Loucy (cell line): ENCODE results near the gene GRIK2.
"Not testable (repeated sequence)": the region's sequence is repeated elsewhere in the genome, so short reads cannot be mapped to it uniquely, and the experiment has no call there.

ENCODE experiments used
- H2AFZ ChIP-seq: fragments of 200-600 bp; sonication (generic); 2 replicates; pipeline ENCODE4 v1.6.0; 2016; ENCODE audit warnings: antibody characterized with exemption, mild to moderate bottlenecking, low read length, moderate library complexity
- H3F3A ChIP-seq: fragments of 200-600 bp; 2 replicates; pipeline ENCODE4 v1.6.0; 2016; ENCODE audit warnings: antibody characterized with exemption, low read depth, mild to moderate bottlenecking
- H3K27me3 ChIP-seq: fragments of 200-600 bp; sonication (generic); 2 replicates; pipeline ENCODE4 v1.6.1; 2014; ENCODE audit warnings: low read length, mild to moderate bottlenecking; ENCODE audit not compliant: insufficient read depth, poor library complexity, severe bottlenecking
- H3K36me3 ChIP-seq: fragments of 200-600 bp; sonication (generic); 2 replicates; pipeline ENCODE4 v1.6.1; 2016; ENCODE audit warnings: low read length; ENCODE audit not compliant: insufficient read depth
- H3K4me1 ChIP-seq: fragments of 200-600 bp; sonication (generic); 2 replicates; pipeline ENCODE4 v1.5.1; 2014; ENCODE audit warnings: low read length, mild to moderate bottlenecking; ENCODE audit not compliant: insufficient read depth, poor library complexity, severe bottlenecking
- H3K4me2 ChIP-seq: fragments of 200-600 bp; sonication (generic); 2 replicates; pipeline ENCODE4 v1.6.0; 2014; ENCODE audit warnings: antibody characterized with exemption, low read length, low read depth, mild to moderate bottlenecking; ENCODE audit not compliant: poor library complexity, severe bottlenecking
- H3K4me3 ChIP-seq: fragments of 200-600 bp; sonication (generic); 2 replicates; pipeline ENCODE4 v1.5.1; 2014; ENCODE audit warnings: low read length, mild to moderate bottlenecking, mixed read lengths; ENCODE audit not compliant: poor library complexity, severe bottlenecking
- H3K79me2 ChIP-seq: fragments of 200-600 bp; sonication (generic); 2 replicates; pipeline ENCODE4 v1.6.1; 2014; ENCODE audit warnings: low read length; ENCODE audit not compliant: insufficient read depth
- H3K9ac ChIP-seq: fragments of 200-600 bp; sonication (generic); 2 replicates; pipeline ENCODE4 v1.6.0; 2014; ENCODE audit warnings: mild to moderate bottlenecking, low read depth, low read length, moderate library complexity; ENCODE audit not compliant: poor library complexity, severe bottlenecking
- H3K9me2 ChIP-seq: fragments of 200-600 bp; sonication (generic); replicated peaks from 2 replicates; pipeline ENCODE4 v1.6.1; 2016; ENCODE audit warnings: low read depth, low read length, mixed read lengths
- H3K9me3 ChIP-seq: fragments of 200-600 bp; sonication (generic); 2 replicates; pipeline ENCODE4 v1.6.1; 2014; ENCODE audit warnings: mild to moderate bottlenecking, antibody characterized with exemption, low read length, low read depth; ENCODE audit not compliant: insufficient read depth
- H4K20me1 ChIP-seq: fragments of 200-600 bp; sonication (generic); 2 replicates; pipeline ENCODE4 v1.6.0; 2014; ENCODE audit warnings: antibody characterized with exemption, low read length, mild to moderate bottlenecking; ENCODE audit not compliant: insufficient read depth, poor library complexity, severe bottlenecking
- EZH2phosphoT487 ChIP-seq: fragments of 200-600 bp; IDR thresholded peaks from 2 replicates; pipeline ENCODE4 v1.6.1; 2018; ENCODE audit warnings: antibody characterized with exemption, mild to moderate bottlenecking, moderate library complexity, borderline replicate concordance
- TF ChIP-seq, protein P1 (sequence below): fragments of 200-600 bp; sonication (generic); conservative IDR thresholded peaks from 2 replicates; pipeline ENCODE4 v1.5.1; 2014; ENCODE audit warnings: mild to moderate bottlenecking, antibody characterized with exemption, low read length

The GRIK2 gene

DNA sequence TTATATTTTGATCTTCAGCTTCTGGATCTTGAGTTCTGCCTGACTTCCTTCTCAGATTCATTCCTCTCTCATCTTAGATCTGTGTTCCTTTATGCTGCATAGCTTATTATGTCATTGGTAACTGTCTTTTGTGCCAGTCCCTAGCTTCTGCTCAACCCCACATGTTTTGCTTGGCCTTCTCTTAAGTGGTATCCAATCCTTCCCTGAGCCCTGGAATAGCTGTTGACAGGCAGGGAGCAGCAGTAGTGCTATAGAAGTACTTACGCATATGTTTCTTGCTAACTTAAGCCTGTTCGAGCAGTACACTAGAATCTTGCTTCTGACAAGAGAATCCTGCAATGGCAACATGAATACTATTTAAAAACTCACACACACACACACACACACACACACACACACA, 13.6 kb upstream of the GRIK2 start:
- Histone ChIP-seq H3K9ac (no peak overlapping the region), H4K20me1 (no peaks in the 10 kb centered on the region), H3K79me2 (no peaks in the 10 kb centered on the region), H3K9me2 (no peaks in the 10 kb centered on the region), H2AFZ (no peak overlapping the region), H3K4me3 (no peak overlapping the region), H3F3A (no peaks in the 10 kb centered on the region), H3K36me3 (no peaks in the 10 kb centered on the region), H3K4me2 (no peak overlapping the region), H3K4me1 (no peaks in the 10 kb centered on the region), H3K9me3 (no peaks in the 10 kb centered on the region), H3K27me3 (no peaks in the 10 kb centered on the region)
- TF ChIP-seq EZH2phosphoT487, result no peak
- TF ChIP-seq, protein P1, sequence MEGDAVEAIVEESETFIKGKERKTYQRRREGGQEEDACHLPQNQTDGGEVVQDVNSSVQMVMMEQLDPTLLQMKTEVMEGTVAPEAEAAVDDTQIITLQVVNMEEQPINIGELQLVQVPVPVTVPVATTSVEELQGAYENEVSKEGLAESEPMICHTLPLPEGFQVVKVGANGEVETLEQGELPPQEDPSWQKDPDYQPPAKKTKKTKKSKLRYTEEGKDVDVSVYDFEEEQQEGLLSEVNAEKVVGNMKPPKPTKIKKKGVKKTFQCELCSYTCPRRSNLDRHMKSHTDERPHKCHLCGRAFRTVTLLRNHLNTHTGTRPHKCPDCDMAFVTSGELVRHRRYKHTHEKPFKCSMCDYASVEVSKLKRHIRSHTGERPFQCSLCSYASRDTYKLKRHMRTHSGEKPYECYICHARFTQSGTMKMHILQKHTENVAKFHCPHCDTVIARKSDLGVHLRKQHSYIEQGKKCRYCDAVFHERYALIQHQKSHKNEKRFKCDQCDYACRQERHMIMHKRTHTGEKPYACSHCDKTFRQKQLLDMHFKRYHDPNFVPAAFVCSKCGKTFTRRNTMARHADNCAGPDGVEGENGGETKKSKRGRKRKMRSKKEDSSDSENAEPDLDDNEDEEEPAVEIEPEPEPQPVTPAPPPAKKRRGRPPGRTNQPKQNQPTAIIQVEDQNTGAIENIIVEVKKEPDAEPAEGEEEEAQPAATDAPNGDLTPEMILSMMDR, result no peak

DNA sequence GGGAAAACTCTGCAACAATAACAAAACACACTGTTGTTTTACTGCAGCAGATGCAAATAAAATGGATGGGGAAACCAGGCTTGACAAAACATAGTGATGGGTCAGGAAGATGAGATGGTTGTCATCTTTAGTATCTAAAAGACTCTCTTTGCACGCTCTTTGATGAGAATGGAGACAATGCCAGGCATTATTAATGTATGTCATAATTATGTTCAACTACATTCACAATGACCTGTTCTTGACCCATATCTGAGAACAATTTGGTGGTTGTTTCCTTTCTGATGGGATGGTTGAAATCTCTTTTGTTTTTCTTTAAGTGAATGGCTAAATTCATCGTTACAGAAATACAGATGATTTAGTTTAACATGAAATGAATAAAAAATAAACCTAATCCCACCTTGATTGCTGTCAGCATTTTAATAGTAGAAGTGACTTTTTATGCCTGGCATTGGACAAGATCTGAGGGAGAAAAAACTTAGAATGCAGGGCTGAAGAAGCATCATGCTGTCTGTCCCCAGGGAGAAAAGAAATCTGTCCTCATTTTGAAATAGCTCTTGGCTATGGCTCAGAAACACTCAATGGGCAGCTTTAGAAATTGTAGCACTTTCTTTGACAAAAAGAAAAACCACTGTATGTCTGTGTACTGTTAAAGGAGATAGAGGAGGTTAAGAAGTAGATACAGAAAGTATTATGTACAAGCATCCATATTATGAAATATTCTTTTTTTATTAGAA, 12.4 kb upstream of the GRIK2 start:
- Histone ChIP-seq H2AFZ (no peak overlapping the region), H3F3A (no peaks in the 10 kb centered on the region), H3K9ac (no peak overlapping the region), H3K4me3 (no peak overlapping the region), H3K9me3 (no peaks in the 10 kb centered on the region), H3K36me3 (no peaks in the 10 kb centered on the region), H3K9me2 (no peaks in the 10 kb centered on the region), H3K4me1 (no peaks in the 10 kb centered on the region), H3K79me2 (no peaks in the 10 kb centered on the region), H4K20me1 (no peaks in the 10 kb centered on the region), H3K27me3 (no peaks in the 10 kb centered on the region), H3K4me2 (no peak overlapping the region)
- TF ChIP-seq, protein P1, result no peak
- no peak for TF ChIP-seq EZH2phosphoT487

DNA sequence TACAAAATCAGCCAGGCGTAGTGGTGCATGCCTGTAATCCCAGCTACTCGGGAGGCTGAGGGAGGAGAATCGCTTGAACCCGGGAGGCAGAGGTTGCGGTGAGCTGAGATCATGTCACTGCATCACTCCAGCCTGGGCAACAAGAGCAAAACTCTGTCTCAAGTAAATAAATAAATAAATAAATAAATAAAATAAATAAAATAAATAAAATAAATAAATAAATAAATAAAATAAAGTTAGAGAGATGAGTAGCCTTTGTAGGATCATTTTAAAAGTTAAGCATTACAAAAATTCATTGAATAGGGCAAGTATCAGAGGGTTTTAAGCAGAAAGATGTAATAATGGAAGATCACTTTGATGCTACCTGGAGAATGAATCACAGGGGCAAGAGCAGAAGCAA, 9.8 kb upstream of the GRIK2 start:
- H4K20me1 ChIP-seq, H3K4me2 ChIP-seq, H3K36me3 ChIP-seq, H3K79me2 ChIP-seq, H2AFZ ChIP-seq, H3F3A ChIP-seq, H3K4me1 ChIP-seq, H3K9me3 ChIP-seq, H3K9me2 ChIP-seq, H3K9ac ChIP-seq, H3K4me3 ChIP-seq, H3K27me3 ChIP-seq: not testable (repeated sequence)

DNA sequence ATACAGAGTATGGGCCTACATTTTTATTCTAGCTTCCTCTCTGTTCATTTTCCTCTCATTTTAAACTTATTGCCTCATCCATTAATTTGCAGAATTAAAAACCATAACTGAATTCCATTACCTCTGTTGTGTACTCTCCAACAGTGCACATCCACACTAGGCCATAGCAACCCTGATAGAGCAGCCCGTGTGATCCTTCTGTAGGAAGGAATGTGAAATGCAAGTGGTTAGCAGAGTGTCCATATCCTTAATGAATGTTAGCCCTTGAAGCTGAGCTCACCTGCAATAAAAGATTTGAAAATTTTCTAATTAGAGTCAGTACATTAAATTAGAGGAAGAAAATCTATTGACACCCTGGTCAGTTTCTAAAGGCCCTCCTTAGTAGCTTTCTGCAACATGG, 6.5 kb upstream of the GRIK2 start:
- no peaks in the 10 kb centered on the region for H3K4me1 ChIP-seq
- H4K20me1 ChIP-seq, result no peaks in the 10 kb centered on the region
- no peaks in the 10 kb centered on the region for H3K36me3 ChIP-seq
- no peak overlapping the region for H3K4me3 ChIP-seq
- H3K9me3 ChIP-seq, result no peaks in the 10 kb centered on the region
- H2AFZ ChIP-seq, result no peak overlapping the region
- no peaks in the 10 kb centered on the region for H3K79me2 ChIP-seq
- no peak overlapping the region for H3K4me2 ChIP-seq
- H3K9me2 ChIP-seq, result no peaks in the 10 kb centered on the region
- H3K9ac ChIP-seq, result no peak overlapping the region
- no peaks in the 10 kb centered on the region for H3F3A ChIP-seq
- TF ChIP-seq EZH2phosphoT487, result no peak
- TF ChIP-seq, protein P1, result no peak
- H3K27me3 ChIP-seq, result no peaks in the 10 kb centered on the region
